Left cardiac atrium (tissue), 4 donors: ENCODE results near the gene GOLGA6L1. TPM values are rescaled to one million over a fixed set of nuclear protein-coding genes. Genes with fewer than 3 reads are reported as not detected.
A peak's percentile ranks its signal among the peaks of the same experiment; 100 is the strongest.
"Not testable (repeated sequence)": the region's sequence is repeated elsewhere in the genome, so short reads cannot be mapped to it uniquely, and the experiment has no call there.

Experiments
- ATAC-seq, 2 donors: fragments of 200-7000 bp; cut with Tn5 transposase; one replicate each; pipeline ENCODE4 v1.9.1; 2020; ENCODE audit warnings: mild to moderate bottlenecking in 2 of 2, moderate library complexity in 2 of 2
- DNase-seq: peaks from one replicate; pipeline ENCODE4 v3.0.0-alpha.2; 2020
- intact Hi-C, 2 donors: fragments of 100-400 bp; cut with DNase I; formaldehyde crosslinking; loops; one replicate each; pipeline versions ENCODE4 v1.14.1 to v1.15.1; 2022 to 2023
- long read RNA-seq: library from polyadenylated mRNA; unstranded; transcript quantifications from one replicate; pipeline ENCODE4 v2.0.0, GENCODE V29; 2021
- total RNA-seq, 2 donors: library from RNA; stranded (reverse); fragmentation: NEBNext Ultra II Directional; extraction: Animal tissue kit (Norgen Biotek cat#: 25700); gene quantifications; one replicate each; pipeline ENCODE4 v1.2.1, GENCODE V29; 2021
- donor health status: DM: no; HTN: yes; CAD: no.
- donor health status: DM: no; HTN: yes; CAD: no; lungs with severe emphysema.
- donor health status: DM: yes; HTN: yes; CAD: no.
- donor health status: Dilated cardiomyopathy.

GOLGA6L1 gene
- not detected for total RNA-seq
- long read RNA-seq = 0 reads

- ATAC-seq, intact Hi-C loops, DNase-seq: not testable (repeated sequence)
Measured at GRCh38 chr15:23136722-23137121, at the start of gene GOLGA6L1. Gene GOLGA6L1, minus strand, starts transcription at chr15:23136822. Its CDS starts 91 bp downstream, at chr15:23136731.

- intact Hi-C loops, ATAC-seq, DNase-seq: not testable (repeated sequence)
Measured at GRCh38 chr15:23181201-23181600, 44.6 kb upstream of the GOLGA6L1 start.

- ATAC-seq, DNase-seq, intact Hi-C loops: not testable (repeated sequence)
Measured at GRCh38 chr15:23180547-23180927, 43.9 kb upstream of the GOLGA6L1 start.

- peak; percentile 17 for DNase-seq
- intact Hi-C loops = not testable (repeated sequence)
- peak; percentile 53 to 68 for ATAC-seq
Measured at GRCh38 chr15:23179768-23180546, 43.3 kb upstream of the GOLGA6L1 start.

GRCh38 chr15:23176683-23177082 is 40.1 kb upstream of the GOLGA6L1 start:
- DNase-seq = peak; percentile 10
- ATAC-seq, intact Hi-C loops: not testable (repeated sequence)

GRCh38 chr15:23175606-23176005 is 39.0 kb upstream of the GOLGA6L1 start:
- ATAC-seq, intact Hi-C loops: not testable (repeated sequence)
- peak; percentile 12 for DNase-seq

GRCh38 chr15:23174609-23175140 is 38.1 kb upstream of the GOLGA6L1 start:
- ATAC-seq, intact Hi-C loops: not testable (repeated sequence)
- DNase-seq = peak; percentile 7

- DNase-seq, ATAC-seq, intact Hi-C loops: not testable (repeated sequence)
Measured at GRCh38 chr15:23132787-23133186, 3.8 kb downstream of the GOLGA6L1 start.

GRCh38 chr15:23118208-23118607 is 18.4 kb downstream of the GOLGA6L1 start:
- intact Hi-C loops = no loop called here
- ATAC-seq (no peak), DNase-seq (no peak)

GRCh38 chr15:23095796-23096195 is 40.8 kb downstream of the GOLGA6L1 start:
- DNase-seq = no peak
- intact Hi-C loops = no loop called here
- ATAC-seq = no peak

GRCh38 chr15:23083115-23083514 is 53.5 kb downstream of the GOLGA6L1 start:
- no peak for DNase-seq

GRCh38 chr15:23081996-23082737 is 54.5 kb downstream of the GOLGA6L1 start:
- intact Hi-C loops, DNase-seq, ATAC-seq: not testable (repeated sequence)

More at GRCh38 chr15:23083115-23083514, 53.5 kb downstream of the GOLGA6L1 start:
- intact Hi-C loops = no loop called here
- peak in 1 of 2 donors; percentile 35 for ATAC-seq

GRCh38 chr15:23081271-23081670 is 55.4 kb downstream of the GOLGA6L1 start:
- DNase-seq (no peak), ATAC-seq (peak in 1 of 2 donors; percentile 26)
- intact Hi-C loops = no loop called here

- intact Hi-C loops = no loop called here
- DNase-seq (no peak), ATAC-seq (no peak)
Measured at GRCh38 chr15:23079766-23080165, 56.9 kb downstream of the GOLGA6L1 start.

Other genes with a start within 250 kb of the GOLGA6L1 start
- gene CYFIP1, start 156.5 kb downstream of the GOLGA6L1 start, total RNA-seq = 10 to 100 TPM; 44.9 to 49.4 TPM
- 10 to 100 TPM in 1 of 2 donors, 1 to 10 TPM in 1; 9.2 to 13.8 TPM for gene TUBGCP5, start 97.3 kb downstream of the GOLGA6L1 start, total RNA-seq
- gene GOLGA6L26, start 197.4 kb upstream of the GOLGA6L1 start, total RNA-seq = not detected
- gene GOLGA8S, start 217.9 kb upstream of the GOLGA6L1 start, total RNA-seq = under 1 TPM; 0.16 to 0.44 TPM